ENCODE data around the gene SLC17A5.
"Not testable (repeated sequence)": the region's sequence is repeated elsewhere in the genome, so short reads cannot be mapped to it uniquely, and the experiment has no call there.

The SLC17A5 gene, protein sequence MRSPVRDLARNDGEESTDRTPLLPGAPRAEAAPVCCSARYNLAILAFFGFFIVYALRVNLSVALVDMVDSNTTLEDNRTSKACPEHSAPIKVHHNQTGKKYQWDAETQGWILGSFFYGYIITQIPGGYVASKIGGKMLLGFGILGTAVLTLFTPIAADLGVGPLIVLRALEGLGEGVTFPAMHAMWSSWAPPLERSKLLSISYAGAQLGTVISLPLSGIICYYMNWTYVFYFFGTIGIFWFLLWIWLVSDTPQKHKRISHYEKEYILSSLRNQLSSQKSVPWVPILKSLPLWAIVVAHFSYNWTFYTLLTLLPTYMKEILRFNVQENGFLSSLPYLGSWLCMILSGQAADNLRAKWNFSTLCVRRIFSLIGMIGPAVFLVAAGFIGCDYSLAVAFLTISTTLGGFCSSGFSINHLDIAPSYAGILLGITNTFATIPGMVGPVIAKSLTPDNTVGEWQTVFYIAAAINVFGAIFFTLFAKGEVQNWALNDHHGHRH

DNA sequence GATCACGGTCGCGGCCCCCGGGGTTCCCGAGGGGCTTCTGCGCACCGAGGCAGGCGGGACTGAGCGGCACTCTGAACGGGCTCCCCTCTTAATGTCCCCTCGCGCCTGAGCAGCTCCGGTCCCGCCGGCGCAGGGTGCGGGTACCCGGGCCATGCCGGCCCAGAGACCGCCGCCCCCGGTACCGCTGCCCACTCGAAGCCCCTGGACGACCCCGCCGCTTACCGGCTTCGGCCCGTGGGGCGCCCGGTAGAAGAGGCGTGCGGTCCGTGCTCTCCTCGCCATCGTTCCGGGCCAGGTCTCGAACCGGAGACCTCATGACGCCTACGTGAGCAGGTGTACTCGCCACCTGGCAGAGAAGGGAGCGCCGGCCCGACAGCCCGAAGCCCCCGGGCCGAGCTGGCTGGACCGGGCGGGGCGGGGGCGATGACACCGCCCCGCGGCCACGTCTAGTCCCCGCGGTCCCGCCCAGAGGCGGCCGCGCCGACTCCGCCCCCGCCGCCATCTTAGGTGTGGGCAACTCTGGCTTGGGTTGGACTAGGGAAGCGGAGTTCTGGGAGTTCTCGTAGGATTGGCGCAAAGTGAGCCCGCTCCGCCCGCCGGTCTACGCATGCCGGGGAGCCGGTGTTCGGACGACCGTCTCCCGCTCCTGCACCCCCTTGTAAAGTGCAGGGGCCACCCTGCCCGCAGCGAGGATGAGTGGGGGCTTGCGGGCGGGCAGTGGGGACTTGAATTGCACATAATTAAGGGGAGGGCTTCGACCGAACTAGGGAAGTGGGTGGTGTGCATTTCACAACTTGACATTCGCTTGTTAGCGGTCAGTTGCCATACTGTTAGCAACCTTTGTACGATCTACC lies at the start of gene SLC17A5:
Gene SLC17A5 (minus strand): TSS at position 422 of the 854 bp plus-strand sequence. CDS start 106 bp downstream, at position 316.
- DNase-seq (ENCODE audit: low read depth): peak; percentile 82

DNA sequence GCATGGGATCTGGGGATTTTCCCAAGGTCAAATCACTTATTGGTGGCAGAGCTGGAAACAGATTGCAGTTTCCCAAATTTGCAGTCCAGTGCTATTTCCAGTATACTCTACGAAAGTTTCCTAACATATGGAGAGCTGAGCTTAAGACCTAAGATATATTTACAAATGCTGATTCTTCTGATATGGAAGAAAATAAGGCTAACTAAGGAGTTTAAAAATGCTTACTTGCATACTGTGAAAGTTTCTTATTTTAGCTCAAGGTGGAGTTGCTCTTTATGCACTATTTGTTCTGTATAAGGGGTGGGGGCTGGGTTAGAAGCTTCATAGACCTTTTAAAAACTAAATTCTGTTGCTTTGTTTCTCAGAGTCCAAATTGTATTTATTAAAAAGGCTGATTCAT lies 49.7 kb upstream of the SLC17A5 start:
- DNase-seq (ENCODE audit: low read depth): no peak

DNA sequence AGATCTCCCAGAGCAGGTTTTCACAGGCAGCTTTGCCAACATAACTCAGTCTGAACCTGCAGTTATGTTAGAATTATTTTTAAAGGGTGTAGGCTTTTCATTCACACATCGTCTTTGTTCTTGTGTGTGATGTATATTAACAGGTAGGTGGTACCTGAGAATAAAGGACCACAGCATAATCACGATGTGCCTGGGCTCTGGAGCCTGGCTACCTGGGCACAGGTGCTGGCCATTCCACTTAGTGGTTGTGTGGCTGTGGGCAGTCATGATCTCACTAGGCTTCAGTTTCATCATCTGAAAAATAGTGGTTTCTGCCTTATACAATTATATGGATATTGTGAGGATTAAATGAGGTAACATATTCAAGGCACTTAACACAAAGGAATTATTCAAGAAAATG lies 48.7 kb upstream of the SLC17A5 start:
- DNase-seq (ENCODE audit: low read depth): no peak

DNA sequence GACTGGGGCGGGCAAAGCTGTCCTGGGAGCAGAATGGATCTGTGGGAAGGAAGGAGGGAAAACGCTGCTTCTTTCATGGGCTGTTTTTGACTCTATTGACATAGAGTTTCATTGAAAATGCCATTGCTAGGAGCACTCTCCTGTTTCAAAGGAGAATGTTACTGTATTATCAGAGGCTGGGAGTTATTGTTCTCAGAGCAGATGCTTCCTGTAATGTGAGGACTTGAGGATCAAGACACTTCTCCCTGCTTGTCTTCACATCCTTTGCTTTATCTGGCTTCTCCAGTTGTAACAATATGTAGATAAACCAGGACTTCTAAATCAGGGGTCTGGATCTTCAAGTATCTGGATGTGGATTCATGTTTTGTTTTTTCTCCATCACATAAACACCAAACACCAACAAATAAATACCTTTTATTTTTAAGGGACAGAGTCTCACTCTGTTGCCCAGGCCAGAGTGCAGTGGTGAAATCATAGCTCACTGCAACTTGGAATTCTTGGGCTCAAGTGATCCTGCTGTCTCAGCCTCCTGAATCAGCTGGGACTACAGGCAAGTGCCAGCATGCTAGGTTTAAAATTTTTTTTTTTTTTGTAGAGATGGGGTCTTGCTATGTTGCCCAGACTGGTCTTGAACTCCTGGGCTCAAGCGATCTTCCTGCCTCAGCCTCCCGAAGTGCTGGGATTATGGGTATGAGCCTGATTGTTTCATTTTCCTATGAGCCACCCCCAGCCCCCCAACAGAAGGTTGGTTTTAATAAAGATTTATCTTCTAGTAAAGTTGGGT lies 46.1 kb upstream of the SLC17A5 start:
- DNase-seq (ENCODE audit: low read depth): no peak

DNA sequence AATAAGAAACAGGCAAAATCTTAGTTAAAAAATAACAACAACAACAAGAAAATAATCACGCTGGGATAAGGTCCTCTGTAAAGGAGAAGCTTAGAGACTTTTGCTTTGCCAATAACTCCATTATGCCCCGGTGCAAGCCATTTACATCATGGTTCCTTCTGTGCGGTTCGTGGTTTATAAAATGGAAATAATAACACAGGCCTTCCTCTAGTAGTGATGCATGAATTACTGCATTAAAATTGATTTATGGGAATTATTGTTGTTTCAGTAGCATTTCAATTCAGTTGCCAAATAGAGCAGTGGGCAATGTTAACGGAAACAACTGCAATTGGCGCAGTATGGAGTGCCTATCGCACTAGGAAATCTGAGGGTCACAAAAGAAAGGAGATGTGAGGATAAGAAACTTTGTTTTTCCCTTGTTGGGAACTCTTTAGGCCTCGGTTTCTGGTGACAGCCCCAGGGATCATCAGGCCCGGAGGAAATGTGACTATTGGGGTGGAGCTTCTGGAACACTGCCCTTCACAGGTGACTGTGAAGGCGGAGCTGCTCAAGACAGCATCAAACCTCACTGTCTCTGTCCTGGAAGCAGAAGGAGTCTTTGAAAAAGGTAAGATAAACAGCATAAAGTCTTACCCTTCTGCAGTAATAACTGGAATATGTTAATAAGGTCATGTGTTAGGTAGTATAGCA lies 43.3 kb upstream of the SLC17A5 start:
- no peak for DNase-seq (ENCODE audit: low read depth)

DNA sequence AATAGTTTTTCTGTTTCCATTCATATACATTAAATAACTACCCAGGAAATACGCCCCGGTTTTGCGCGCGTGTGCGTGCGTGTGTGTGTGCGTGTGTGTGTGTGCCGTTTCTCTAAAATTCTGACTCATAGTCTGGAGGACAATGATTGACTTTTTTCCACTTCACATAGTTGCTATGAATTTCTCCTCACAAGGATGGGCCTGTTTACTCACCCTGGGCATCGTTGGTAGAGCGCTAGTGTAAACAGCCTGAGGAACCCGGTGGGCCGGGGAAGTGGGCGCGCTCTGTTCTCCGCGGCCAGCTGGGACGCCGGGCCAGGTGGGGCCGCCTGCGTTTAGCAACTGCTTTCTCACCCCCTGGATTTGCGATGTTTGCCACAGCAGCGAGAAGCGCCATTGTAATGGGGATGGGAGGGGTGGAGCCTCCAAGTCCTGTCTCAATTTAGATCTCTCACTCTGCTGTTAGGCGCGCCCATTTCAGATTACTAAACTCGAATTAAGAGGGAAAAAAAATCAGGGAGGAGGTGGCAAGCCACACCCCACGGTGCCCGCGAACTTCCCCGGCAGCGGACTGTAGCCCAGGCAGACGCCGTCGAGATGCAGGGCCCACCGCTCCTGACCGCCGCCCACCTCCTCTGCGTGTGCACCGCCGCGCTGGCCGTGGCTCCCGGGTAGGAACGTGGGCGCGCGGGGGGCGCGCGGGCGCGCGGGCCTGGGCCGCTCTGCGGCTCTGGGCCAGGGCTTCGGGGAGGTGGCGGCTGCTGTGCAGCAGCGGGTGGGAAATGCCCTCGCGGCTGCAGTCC lies 42.0 kb upstream of the SLC17A5 start, which contains the start of gene CD109:
Gene CD109 (plus strand): TSS at position 585 of the 803 bp plus-strand sequence. CDS start 13 bp downstream, at position 598.
- DNase-seq (ENCODE audit: low read depth): peak; percentile 73

DNA sequence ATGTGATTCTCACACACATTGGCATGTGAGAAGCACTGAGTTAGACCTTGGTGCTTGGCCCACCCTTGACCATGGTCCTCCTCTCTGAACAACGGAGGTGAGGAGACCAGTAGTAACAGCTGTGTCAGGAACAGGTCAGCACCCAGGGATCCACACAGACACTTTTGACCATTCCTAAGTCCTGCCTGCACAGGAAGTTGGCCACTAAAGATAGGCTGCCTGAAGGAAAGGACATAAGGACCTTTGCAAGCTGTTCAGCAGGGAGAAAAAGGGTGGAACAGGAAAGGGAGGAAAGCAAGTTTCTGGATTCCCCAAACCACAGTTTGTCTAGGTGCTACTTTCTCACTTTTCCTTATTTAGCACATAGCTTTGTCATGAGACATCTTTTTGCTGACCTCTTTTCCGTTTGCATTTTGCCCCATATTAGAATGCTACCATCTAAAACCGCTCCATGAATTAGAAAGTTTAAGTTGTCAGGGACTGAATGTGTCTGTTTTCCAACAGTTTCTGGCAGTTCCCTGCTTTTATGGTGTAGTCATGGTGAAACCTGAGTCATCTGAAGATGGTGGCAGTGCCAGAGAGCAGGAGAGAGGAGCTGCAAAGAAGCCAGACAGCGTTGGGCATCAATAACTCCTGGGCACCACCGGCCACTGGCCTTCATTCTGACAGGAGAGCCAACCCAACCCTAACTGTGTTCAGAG lies 41.1 kb upstream of the SLC17A5 start:
- no peak for DNase-seq (ENCODE audit: low read depth)

DNA sequence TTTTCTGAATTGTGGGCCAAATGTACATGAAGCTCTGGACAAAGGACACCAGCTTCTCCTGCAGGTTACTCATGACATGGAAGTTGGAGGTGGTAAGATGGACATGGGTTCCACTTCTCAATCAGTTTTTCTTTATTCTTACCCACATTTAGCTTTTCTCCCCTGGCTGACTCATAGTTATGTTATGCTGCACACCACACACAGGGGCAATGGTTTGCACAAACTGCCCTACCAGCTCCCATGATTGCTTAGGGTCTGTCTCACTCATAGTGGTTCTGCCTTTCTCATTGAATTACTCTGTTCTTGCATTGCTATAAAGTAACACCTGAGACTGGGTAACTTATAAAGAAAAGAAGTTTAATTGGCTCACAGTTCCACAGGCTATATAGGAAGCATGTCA lies 37.7 kb upstream of the SLC17A5 start:
- no peak for DNase-seq (ENCODE audit: low read depth)

DNA sequence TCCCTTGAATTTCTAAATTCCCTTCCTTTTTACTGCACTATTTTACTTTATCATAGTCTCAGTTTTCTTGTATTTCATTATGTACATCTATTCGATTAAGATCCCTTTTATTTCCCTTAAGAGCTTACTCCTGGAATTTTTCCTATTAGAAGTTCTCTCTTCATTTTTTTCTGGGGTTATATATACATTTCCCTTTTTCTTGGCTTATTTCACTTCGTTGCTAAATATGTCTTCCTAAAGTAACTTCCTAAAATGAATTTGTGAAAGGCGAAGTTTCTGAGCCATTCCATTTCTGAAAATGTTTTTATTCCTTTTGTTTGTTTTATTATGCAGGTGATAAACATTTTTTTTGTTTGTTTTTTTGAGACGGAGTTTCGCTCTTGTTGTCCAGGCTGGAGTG lies 36.3 kb upstream of the SLC17A5 start:
- DNase-seq (ENCODE audit: low read depth): no peak

DNA sequence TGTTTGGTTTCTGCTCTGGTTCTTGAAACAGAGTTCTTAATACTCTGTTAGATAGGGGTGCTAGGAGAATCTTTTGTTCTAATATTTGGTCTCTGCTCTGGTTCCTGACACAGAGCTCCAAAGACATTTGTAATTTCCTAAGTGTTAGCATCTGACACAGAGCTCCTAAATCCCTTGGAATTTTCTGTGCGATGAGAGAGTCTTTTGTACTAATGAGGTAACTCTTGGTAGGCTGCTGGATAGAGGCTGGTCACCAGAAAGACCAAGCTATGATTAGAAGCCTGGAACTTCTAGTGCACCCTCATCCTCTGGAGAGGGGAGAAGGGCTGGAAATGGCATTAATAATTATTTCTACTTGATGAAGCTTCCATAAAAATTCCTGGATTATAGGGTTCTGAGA lies 34.6 kb upstream of the SLC17A5 start:
- no peak for DNase-seq (ENCODE audit: low read depth)

DNA sequence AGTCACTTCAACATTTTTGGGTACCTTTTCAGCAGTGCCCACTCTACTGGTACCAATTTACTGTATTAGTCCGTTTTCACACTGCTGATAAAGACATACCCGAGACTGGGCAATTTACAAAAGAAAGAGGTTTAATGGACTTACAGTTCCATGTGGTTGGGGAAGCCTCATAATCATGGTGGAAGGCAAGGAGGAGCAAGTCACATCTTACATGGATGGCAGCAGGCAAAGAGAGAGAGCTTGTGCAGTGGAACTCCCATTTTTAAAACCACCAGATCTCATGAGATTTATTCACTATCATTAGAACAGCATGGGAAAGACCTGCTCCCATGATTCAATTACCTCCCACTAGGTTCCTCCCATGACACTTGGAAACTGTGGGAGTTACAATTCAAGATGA lies 29.8 kb upstream of the SLC17A5 start:
- DNase-seq (ENCODE audit: low read depth): not testable (repeated sequence)

DNA sequence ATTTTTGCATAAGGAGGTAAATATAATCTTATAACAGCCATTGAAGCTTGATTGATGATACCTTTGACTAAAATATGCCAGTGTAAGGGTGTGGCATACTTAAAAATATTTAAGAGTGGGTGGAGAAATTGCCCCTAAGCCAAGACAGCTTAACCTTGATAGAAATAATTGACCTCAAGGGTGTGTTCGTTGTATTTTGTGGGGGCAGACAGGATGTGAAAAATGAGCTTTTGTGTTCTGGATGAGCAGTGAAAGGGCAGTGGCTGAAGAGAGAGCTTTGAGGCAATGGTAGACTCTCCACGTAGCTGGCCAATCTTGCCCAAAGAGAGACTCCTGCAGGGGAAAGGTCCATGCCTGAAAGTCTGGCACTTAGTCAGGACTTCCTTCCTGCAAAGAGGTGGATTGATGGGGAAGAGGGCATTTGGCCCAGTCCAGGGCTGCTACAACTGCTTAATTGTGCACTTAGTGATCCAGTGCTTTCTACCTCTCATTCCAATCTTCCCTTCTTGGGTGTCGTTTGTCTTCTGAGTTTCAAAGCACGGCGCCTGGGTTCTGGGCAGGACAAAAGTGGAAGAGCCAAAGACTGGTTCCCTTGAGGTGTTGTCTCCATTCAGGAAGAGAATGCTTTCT lies 26.6 kb upstream of the SLC17A5 start:
- DNase-seq (ENCODE audit: low read depth): no peak

DNA sequence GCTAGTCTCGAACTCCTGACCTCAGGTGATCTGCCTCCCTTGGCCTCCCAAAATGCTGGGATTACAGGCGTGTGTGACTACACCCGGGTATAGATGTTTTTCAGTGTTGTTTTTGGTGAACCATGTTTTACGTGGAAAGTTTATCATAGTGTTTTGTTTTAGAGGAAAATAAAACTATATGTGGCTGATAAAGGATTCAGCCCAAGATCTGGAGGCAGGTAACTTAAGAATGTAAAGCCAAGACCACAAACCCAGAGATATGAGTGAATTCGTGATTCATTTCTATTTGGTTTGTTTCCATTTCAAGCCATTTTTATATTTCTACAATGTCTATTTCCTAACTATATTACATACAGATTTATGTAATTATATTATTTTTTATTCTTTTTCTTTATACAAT lies 26.1 kb upstream of the SLC17A5 start:
- not testable (repeated sequence) for DNase-seq (ENCODE audit: low read depth)

DNA sequence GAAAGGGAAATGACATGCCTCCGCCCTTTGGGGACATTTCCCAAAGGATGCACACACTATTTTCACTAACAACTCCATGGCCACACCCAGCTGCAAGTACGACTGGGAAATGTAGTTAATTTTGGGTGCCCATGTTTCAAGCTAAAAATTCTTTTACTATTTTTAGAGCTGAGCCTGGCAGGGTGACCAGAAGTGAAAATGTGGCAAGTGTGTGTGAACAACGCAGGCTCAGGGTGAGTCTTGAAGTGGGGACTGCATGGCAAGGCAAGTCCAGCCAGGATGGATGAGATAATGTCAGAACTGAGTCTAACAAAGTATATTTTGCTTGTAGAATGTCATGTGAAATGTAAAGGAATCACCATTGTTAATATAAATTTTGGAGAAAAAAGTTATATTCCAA lies 25.2 kb upstream of the SLC17A5 start:
- DNase-seq (ENCODE audit: low read depth): no peak

DNA sequence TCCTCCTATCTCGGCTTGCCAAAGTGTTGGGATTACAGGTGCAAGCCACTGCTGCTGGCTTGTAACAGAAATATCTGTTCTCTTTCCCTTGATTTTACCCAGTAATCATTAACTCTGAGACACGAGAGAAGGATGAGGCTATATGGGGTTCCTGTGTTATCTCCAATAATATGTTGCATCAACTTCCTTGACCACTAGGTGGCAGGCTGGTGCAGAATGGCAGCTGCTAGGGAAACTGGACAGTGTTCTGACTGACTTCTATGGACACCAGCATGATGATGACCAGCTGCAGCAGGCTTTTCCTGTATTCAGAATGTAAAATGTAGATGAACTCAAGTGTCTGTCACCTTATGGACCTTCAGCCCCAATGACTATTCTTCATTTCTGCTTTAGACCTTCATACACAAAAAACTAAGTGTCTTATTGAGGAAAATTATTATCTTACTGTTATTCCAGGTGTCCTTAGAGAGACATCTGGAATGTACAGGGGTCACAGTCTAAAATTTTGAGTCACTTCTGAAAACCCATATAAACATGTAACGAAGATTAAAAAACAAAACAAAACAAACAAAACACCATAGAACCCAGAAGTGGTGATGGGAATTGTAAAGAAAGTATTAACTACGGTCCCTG lies 21.8 kb upstream of the SLC17A5 start:
- peak; percentile 61 for DNase-seq (ENCODE audit: low read depth)

DNA sequence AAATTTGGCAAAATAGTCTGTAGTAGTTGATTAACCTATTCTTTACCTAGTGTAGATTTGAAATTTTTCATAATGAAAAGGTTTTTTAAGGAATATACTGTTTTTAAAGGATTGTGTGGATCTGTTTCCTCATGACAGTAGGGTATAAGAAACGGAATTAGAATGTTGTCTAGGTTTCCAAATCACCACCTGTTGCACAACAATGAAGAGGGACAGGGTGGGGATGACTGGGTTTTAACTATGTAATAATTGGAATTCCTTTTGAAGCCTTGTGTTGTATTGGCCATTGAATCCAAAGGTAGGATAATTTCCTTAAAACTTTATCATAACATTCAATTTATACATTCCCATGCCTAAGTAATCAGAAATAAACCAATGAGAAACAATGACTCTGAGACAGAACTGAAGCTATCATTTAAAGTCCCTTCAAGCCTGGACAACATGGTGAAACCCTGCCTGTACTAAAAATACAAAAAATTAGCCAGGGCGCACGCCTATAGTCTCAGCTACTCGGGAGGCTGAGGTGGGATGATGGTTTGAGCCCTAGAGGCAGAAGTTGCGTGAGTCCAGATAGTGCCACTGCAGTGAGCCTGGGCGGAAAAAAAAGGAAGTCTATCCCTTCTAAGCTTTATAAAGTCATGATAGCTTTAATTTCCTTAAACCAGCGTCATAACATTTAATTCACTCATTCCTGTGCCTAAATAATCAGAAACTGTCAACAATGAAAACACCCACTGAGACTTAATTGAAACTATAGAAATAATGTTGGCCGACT lies 18.3 kb upstream of the SLC17A5 start:
- no peak for DNase-seq (ENCODE audit: low read depth)

DNA sequence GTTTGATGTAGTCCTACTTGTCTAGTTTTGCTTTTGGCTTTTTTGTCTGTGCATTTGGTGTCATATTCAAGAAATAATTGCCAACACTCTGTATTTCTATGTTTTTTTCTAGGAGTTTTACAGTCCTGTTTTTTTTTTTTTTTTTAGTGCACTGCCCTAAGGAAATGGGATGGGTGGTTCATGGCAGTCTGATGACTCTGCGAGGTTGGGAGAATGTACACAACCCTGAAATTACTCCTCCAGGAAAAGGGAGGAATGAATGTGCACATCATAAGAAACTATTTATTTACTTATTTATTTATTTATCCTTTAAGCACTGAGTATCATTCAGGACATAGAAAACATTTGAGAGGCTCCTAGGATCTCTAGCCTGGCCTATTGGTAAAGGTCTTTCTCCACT lies 15.2 kb upstream of the SLC17A5 start:
- DNase-seq (ENCODE audit: low read depth): no peak

DNA sequence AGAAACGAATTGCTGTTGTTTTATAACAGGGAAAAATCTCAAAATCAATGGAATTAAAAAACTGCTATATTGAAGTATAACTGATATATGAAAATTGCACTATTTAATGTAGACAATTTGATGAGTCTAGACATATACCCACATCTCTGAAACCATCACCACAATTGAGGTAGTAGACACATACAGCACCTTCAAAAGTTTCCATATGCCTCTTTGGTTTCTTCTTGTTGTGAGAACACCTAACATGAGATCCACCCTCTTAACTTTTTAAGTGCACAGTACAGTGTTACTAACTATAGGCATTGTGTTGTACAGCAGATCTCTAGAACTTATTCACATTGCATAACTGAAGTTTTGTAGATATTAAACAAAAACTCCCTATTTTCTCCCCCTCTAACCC lies 14.0 kb upstream of the SLC17A5 start:
- DNase-seq (ENCODE audit: low read depth): no peak

Measured in stimulated activated CD4-positive, alpha-beta T cell treated with anti-CD3 and anti-CD28 coated beads, Interleukin-2, amount 100 ng/mL, for 4 hours (primary cell).